Central memory CD4-positive, alpha-beta T cell (primary cell): Measurements from ENCODE around the gene XXYLT1.

Experiments
- DNase-seq: peaks from one replicate; pipeline ENCODE4 v3.0.0; 2022

Gene XXYLT1

GRCh38 chr3:195266428-195266827 is 4.5 kb downstream of the XXYLT1 start:
- DNase-seq = no peak

- DNase-seq = no peak
Measured at GRCh38 chr3:195265363-195265976, 5.5 kb downstream of the XXYLT1 start.

GRCh38 chr3:195263925-195264600 is 6.9 kb downstream of the XXYLT1 start:
- DNase-seq = no peak

GRCh38 chr3:195263193-195263924 is 7.6 kb downstream of the XXYLT1 start:
- DNase-seq = no peak

GRCh38 chr3:195261925-195262324 is 9.0 kb downstream of the XXYLT1 start:
- no peak for DNase-seq

- peak; percentile 14 for DNase-seq
Measured at GRCh38 chr3:195260280-195260905, 10.6 kb downstream of the XXYLT1 start.

GRCh38 chr3:195259475-195260279 is 11.3 kb downstream of the XXYLT1 start:
- DNase-seq = peak; percentile 90

GRCh38 chr3:195259154-195259474 is 11.8 kb downstream of the XXYLT1 start:
- DNase-seq = no peak

GRCh38 chr3:195258449-195259153 is 12.4 kb downstream of the XXYLT1 start:
- DNase-seq = no peak

GRCh38 chr3:195257454-195258448 is 13.2 kb downstream of the XXYLT1 start:
- DNase-seq = no peak

GRCh38 chr3:195256639-195257453 is 14.1 kb downstream of the XXYLT1 start:
- DNase-seq = no peak

- DNase-seq = no peak
Measured at GRCh38 chr3:195255571-195256501, 15.1 kb downstream of the XXYLT1 start.

- no peak for DNase-seq
Measured at GRCh38 chr3:195255176-195255500, 15.8 kb downstream of the XXYLT1 start.

GRCh38 chr3:195254454-195255175 is 16.3 kb downstream of the XXYLT1 start:
- DNase-seq = no peak

- no peak for DNase-seq
Measured at GRCh38 chr3:195253923-195254432, 17.0 kb downstream of the XXYLT1 start.

GRCh38 chr3:195251336-195252065 is 19.5 kb downstream of the XXYLT1 start:
- no peak for DNase-seq
